ENCODE results near the gene DCXR.

DCXR gene

DNA sequence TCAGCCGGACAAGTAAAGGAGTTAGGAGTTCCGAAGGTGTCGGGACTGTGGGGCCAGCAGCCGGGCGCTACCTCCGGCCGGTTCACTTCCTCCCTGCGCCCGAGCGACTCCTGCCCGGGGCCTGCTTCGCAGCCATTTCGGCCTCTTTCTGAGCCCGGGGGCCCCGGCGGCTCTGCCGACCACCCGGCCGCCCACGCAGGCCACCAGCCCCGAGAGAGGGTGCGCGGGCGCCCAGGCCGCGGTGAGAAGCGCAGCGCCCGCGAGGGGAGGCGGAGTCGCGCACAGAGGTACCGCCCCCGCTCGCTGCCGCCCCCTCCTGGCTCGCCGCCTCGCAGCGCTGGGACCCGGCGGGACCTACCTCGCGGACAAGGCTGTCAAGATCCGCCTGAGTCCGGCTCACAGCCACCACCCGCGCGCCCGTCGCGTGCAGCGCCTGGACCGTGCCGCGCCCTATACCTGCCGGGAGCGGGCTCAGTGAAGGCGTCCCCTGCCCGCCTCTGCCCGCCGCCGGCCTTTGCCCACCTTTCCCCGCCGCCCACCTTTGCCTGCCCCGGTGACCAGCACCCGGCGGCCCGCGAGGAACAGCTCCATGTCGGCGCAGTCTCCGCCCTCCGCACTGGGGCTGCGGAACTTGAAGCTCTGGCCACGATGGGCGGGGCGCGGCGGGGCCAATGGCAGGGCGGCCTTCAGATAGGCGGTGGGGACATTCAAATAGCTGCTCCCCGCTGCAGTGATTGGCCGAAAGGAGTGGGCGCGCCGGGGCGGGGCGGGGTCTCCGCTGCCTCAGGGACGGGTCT is at the start of gene DCXR:
Gene DCXR (minus strand): TSS at position 606 of the 797 bp plus-strand sequence. CDS start 15 bp downstream, at position 591.
- DNase-seq, result peak; percentile 96

DNA sequence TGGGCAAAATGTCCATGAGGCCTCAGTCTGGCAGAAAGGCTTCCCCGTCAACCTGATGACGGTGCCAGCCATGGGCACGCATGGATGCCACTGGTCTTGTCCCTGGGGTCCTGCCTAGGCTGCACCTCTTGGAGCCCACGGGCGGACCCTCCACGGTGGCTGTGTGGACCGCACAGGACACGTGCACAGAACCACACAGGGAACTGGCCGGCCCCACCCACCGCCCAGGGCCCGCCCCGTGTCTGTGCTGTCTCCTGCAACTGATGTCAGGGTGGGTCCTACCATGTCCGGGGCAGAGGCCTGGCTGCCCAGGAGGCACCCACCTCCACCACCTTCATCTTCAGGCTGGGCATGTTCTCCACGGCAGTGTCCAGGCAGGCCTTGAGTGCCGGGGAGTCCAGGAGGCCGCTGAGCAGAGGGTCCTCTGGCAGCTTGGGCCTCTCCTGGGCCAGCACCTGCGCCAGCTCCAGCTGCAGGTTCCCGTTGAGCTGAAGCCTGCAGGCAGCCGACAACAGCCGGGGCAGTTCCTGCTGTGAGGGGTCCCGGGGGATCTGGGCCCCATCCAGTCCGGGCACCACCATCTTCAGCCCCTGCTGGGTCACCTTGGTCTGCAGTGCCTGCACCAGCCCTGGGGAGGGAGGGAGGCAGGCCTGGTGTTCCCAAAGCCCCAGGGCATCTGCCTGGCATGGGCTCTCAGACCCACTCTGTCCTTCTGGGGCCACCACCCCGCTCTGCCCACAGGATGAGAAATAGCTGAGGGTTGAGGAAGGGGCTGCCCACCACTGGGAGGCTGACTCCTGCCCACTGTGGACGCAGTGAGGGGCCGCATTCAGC is 48.7 kb upstream of the DCXR start:
- DNase-seq, result no peak

DNA sequence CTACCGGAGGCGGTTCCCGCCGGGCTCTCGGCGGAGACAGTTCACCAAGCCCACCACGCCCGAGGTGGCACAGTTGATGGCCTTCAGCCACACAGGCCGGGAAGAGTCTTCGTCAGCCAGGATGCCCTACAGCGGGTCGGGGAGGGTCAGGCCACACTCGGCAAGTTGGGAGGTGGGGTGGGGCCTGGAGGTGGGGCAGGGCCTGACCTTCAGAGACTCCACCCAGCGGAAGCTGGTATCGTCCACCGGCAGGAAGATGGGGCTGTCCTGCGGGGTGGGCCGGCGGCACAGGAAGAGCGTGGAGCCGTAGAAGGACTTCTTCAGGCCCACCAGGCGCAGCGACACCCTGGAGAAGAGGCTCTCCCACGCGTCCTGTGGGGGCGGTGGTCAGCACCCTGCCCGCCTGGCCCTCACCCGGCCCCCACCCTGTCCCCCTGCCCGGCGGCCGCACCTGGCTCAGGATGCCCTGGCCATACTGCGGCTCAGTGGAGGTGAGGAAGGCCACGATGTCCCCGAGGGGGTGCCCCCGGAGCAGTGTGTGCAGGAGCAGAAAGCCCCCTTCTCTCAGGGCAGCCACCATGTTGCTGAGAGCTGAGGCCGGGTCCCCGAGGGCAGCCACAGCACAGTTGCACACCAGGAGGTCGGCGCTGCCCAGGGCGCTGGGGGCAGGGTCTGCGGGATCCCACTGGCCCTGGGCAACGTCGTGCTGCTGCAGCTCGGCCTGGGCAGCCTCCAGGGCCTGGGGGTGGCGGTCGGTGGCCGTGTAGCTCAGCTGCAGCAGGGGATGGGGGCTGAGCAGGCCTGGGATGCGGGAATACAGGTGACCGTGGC is 47.7 kb upstream of the DCXR start:
- DNase-seq, result no peak

DNA sequence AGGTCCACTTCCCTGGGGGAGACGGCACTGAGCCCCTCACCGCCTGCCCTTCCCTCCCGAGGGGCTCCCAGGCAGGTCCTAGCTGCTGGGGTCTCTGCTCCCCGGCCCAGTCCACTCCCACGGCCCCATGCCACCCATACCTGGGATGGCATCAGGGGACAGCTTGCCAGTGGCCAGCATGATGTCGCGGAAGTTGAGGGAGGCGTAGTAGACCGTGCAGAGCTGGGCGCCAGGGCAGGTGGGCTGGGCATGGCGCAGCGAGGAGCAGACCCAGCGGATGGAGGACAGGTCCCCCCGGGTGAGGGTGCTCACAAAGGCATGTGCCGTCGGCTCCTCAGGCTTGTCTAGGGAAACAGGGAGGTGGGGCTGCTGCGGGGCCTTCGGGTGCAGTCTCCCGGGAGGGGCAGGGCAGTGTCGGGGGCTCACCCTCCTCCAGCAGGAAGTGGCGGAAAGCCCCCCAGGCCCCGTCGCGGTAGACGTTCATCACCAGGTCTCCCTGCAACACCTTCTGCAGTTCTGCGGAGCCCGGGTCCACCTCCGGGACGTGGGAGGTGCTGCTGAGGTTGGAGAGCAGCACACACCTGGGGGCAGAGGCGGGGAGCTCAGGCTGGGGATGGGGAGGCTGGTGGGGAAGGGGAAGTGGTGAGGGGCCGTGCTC is 47.0 kb upstream of the DCXR start:
- DNase-seq, result no peak

DNA sequence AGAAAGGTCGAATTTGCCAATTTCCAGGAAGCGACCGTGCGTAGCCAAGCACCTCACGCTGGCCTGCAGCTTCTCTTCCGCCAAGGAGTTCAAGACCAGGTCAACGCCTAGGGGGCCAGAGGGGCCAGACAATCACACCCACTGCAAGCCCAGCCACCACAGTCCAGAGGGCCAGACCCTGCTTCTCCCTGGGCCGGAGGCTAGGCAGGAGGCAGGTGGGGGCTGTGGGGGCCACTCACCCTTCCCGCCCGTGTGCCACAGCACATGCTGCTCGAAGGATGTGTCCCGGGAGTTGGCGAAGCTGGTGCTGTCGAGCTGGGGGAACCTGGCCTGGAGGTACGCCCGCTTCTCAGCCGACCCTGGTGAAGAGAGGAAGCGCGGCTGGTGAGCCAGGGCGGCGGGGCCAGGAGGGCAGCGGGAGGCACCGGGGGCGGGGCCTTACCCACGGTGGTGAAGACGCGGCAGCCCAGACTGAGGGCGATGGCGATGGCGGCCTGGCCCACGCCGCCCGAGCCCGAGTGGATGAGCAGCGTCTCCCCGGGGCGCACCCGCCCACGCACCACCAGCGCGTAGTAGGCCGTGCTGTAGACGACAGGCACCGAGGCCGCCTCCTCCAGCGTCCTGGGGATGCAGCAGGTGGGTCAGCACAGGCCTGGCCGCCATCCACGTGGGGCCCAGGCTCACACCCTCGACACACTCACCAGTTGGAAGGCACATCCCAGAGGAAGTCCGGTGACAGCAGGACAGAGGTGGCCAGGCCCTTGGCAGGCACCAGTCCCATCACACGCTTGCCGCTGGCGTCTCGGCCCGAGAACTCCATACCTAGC is 46.2 kb upstream of the DCXR start:
- DNase-seq, result no peak

DNA sequence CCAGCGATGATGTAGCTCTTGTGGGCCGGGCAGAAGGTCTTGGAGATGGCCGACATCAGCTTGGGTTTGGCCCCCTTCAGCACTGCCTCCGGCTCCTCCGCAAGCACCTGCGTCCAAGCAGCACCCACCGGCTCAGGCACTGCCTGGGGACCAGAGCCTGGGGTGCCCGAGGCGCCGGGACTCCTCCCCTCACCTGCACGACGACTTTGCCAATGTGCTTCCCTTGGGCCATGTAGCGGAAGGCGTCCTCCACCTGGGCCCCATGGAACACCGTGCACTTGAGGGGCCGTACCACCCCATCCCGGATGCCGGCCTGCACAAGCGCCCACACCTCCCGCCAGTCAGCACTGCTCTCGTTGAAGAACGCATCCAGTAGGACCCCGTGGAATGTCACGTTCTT is 45.5 kb upstream of the DCXR start:
- no peak for DNase-seq

DNA sequence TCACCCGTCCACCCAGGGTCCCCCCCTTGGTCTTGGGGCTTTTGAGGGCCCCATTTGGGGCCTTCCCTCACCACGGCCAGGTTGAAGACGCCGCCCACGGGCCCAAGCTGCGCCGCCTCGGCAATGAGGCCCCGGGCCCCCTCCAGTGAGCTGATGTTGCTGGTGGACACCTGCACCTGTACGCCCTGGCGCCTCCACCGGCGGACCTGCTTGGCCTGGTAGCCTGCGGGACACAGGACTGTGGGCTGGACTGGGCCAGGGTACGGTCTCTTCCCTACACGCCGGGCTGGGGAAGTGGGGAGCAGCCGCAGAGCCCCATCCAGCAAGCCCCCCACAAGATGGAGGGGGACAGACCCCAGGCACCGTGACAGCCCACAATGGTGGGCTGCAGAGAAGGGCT is 45.0 kb upstream of the DCXR start:
- no peak for DNase-seq

DNA sequence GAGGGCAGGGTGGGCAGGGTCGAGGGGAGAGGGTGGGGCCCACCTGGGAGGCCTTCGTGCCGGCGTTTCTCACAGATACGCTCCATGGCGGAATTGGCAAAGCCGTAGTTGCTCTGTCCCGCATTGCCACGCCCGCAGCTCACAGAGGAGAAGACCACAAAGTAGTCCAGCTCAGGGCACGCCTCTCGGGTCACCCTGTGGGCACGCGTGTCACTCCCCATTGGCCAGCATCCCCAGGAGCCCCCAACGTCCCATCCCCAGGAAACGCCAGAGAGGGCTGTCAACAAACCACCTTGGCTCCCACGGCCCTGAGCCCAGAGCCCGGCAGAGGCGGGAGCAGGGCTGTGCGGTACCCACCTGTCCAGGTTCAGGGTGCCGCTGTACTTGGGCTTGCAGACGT is 44.5 kb upstream of the DCXR start:
- no peak for DNase-seq

DNA sequence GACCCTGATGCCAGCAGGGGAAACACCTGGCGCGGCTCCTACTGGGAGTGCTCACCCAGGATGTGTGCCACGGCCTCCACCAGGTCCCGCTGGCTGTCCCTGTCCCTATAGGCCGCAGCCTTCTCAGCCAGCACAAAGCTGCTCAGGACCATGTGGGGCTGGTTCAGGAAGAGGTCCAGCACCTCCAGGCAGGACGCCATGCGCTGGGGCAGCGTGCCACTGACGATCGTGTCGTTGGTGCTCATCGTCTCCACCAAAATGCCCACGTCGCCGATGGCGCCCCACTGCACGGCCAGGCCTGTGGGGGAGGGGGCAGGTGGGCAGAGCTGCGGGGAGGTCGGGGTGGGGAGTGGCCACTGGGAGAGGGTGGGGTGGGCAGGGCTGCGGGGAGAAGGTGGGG is 44.0 kb upstream of the DCXR start:
- DNase-seq, result no peak

DNA sequence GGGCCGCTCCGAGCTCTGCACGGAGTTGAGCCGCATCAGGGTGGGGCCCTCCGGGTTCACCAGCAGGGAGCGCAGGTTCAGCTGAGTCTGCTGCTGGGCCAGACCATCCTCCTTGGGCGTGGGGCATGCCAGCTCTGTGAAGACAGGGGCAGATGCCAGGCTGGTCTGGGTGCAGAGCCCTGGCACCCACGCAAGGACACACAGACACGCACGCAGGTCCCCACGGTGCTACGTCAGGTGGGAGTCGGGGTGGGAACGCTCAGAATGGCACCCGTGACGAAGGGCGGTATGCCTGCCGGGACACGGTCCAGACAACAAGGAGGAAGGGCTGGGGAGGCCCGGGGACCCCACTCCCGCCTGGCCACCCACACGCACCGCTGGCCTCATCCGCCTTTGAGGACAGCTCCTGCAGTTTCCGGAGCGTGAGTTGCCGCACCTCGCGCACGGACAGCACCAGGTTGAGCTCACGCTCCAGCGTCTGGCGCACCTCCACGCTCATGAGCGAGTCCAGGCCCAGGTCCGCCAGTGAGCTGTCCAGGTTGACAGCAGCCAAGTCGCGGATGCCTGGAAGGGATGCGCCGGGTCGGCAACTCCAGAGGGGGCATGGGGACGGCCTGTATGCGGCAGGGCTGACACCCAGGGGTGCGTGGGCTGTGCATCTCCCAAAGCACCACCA is 43.4 kb upstream of the DCXR start:
- DNase-seq, result no peak

DNA sequence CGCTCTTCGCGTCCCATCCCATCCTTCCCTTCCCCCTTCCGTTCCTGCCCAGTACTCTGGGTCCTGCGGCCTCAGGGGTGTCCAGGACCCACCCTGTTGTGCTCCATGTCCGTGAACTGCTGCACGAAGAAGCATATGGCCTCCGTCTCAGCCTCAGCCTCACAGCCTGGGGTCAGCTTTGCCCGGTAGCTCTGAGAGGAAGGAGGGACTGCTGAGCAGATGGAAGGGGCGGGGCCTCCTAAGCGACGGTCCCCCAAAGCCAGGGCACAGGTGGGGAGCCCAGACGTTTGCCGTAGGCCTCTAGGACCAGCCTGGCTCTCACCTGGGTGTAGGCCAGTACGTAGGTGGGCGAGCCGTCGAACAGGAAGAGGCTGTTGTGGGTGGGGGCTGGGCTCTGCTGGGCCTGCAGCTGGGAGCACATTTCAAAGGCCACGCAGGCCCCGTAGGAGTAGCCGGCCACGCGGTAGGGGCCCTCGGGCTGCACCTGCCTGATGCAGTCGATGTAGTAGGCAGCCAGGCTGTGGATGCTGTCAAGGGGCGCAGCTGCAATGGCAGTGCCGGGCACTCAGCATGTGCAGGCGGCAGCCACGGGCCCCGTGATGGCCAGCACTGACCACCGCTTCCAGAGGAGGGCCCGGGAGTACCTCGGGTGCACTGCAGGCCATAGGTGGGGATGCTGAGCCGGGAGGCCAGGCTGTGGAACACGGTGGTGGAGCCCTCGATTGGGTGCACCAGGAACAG is 42.7 kb upstream of the DCXR start:
- no peak for DNase-seq

DNA sequence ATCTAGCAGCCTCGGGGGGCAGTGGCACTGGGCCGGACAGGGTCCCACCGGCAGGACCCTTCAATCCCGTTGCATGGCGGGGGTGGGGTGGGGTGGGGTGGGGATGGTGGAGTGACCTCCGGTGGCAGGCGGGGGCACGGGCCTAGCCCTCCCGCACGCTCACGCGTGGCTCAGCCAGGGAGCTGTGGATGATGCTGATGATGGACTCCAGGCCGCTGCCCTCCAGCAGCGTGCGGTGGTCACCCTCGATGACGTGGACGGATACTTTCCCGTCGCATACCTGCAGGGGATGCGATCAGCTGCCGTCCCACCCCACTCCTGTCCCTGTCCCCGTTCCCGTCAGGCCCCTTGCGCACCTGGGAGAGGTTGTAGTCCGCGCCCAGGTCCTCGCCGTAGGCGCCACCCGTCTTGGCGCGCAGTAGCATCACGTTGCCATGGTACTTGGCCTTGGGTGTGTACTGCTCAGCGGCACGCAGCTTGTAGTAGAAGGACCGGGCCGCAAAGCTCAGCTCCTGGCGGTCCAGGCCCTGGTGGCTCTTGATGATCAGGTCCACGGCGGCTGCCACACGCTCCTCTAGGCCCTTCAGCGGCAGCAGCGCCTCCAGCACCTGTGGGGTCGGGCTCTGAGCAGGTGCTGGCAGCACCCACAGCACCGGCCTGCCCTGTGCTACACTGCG is 41.6 kb upstream of the DCXR start:
- no peak for DNase-seq

DNA sequence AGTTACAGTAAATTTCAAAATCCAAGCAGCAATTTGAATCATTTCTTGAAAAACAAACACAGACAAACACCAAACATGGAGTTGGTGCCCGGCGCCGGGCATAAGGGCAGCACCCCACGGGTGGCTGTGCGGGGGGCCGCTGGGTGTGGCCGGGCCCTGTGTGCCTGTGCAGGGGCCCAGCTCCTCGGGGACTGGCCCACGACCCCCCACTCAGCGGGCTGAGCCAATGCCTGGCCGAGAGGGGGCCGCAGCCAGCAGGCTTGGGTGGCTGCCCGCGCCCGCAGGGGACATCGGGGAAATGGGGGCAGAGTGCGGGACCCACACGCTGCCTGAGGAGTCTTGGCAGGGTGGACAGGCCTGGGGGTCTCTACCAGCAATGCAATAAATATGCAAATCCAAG is 40.9 kb upstream of the DCXR start:
- no peak for DNase-seq

DNA sequence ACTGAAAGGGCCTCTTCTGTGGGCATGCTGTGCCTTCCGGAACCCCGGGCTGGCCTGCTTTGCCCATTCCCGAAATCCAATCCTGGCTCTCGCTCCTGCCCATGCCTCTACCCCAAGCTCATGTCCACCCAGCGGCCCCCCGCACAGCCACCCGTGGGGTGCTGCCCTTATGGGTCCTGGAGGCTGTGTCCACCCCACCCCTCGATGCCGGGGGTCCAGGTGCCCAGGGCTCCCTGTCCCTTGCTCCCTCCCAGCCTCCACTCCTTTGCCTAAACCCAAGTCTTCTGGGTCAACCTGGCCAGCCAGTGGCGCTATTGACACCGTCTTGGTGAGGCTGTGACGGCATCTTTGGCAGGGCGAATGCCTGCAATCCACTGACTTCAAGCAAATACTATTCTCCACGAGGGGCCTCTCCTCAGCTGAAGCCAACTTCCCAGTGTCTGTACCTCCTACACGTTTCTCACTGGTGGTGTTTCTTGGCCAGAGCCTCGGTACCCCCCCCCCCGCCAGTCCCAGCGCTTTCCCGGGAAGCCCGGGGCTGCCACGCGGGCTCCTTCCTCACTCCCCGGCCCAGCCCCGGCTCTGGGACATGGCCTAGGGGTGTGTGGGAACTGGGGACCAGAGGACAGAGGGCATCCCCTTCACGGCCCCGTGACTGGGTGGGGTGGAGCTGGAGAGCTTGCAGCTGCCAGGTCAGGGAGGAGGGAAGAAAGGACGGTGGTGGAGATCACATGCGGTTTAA is 40.3 kb upstream of the DCXR start:
- no peak for DNase-seq

DNA sequence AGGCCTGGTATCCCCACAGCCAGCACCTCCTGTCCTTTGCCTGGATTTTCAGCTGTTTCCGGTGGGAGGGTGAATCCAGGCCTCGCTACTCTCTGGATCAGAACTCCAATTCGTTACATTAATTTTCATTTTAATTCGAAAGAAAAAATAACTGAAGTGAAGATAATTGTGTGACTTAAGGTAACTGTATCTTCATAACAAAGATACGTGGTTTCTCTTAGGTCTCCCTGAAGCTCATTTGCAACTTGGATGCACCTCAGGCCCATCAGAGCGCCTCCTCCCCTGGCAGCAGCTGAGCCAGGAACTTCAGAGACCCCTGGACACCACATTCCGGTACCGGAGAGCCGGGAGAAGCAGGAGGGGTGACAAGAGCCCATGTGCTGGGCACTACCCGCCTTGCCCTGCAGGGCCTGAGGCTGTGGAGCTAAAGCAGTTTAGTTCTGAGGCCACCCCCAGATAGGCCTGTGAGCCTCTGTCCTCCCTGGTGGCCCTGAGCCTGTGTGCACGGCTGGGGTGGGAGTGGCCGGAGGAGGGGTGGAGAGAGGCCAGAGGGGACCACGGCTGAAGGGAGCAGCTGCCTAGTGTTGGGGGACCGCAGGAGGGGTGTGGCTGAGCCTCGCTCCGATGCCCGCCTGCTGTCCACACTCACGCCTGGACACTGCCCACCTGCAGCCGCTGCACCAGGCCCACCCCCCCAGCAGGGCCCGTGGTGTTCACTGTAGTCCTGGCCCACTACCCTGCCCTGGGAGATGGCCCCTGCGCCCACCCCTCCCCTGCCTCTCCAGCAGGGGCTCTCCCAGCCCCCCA is 39.5 kb upstream of the DCXR start:
- no peak for DNase-seq

DNA sequence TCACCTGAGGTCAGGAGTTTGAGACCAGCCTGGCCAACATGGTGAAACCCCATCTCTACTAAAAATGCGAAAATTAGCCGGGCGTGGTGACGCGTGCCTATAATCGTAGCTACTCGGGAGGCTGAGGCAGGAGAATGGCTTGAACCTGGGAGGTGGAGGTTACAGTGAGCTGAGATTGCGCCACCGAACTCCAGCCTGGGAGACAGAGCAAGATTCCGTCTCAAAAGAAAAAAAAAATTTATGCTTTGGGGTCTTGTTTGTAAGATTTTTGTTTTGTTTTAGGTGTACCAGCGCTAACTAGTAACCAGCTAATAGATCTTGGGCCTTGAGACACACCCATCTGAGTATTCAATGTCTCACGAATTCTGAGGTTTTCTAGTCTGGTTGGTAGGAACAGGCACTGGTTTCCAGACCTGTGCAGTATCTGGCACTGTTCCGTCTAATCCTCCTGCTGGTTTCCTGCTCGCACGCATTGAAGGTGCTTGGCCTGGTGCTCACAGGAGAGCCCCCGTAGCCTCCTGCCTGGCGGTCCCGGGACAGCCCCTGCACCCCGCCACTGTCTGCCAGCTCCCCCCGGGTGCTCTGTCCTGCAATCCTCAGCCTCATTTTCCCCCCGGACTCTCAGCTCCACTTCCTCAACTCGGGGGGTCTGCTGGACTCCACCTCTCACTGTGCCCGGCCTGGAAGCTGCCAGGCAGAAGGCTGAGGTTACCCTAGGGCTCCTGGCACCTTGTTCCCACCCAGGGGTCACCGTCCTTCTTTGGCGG is 38.7 kb upstream of the DCXR start:
- no peak for DNase-seq

DNA sequence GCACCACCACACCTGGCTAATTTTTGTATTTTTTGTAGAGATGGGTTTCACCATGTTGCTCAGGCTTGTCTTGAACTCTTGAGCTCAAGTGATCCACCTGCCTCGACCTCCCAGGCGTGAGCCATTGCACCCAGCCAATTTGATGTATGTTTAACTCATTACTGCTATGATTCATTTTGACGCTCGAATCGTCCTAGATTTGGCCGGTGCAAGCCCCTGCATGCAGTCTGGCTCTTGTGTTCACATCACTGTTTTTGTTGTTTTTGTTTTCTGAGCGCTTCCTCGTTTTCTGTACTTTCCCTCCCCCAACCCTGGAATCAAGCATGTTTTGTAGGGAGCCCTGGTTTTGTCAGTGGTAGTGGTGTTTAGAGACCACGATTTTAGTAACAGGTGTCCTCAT is 35.9 kb upstream of the DCXR start:
- no peak for DNase-seq

DNA sequence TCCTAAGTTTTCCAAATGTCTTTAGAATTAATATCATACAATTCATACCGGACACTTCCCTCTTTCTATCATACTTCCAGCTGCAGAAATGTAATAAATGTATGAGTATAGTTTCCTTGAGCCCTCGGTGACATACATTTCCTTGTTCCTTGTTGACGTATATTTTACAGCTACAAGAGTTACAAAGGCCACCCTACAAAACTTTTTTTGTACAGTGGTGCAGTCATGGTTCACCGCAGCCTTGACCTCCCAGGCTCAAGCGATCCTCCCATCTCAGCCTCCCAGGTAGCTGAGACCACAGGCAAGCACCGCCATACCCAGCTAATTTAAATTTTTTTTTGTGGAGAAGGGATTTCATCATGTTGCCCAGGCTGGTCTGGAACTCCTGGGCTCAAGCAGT is 35.3 kb upstream of the DCXR start:
- DNase-seq, result no peak

Measured in stimulated activated CD4-positive, alpha-beta T cell treated with anti-CD3 and anti-CD28 coated beads, Interleukin-1b, Interleukin-23, amount 100 ng/mL, for 48 hours (primary cell).